Fibroblast of lung (primary cell): ENCODE results near the gene NKX6-2. TPM values are rescaled to one million over a fixed set of nuclear protein-coding genes. Genes with fewer than 3 reads are reported as not detected.

Experiments
- DNase-seq, 2 donors: peaks; one replicate each; pipeline versions ENCODE4 v3.0.0 to v3.0.0-alpha.2; 2010; ENCODE audit warnings: low read depth in 2 of 2
- H2AFZ ChIP-seq: 2 replicates; pipeline ENCODE4 v1.5.1; 2012; ENCODE audit warnings: low read length, control low read depth, inconsistent platforms
- H3K27ac ChIP-seq: 2 replicates; pipeline ENCODE4 v1.5.1; 2011; ENCODE audit warnings: low read length, control low read depth; ENCODE audit not compliant: insufficient read depth
- H3K27me3 ChIP-seq: 2 replicates; pipeline ENCODE4 v1.5.1; 2011; ENCODE audit warnings: mild to moderate bottlenecking, low read length; ENCODE audit not compliant: control insufficient read depth, insufficient read depth
- H3K36me3 ChIP-seq: 2 replicates; pipeline ENCODE4 v1.5.1; 2011; ENCODE audit warnings: low read length; ENCODE audit not compliant: control insufficient read depth, insufficient read depth
- H3K4me1 ChIP-seq: 2 replicates; pipeline ENCODE4 v1.5.1; 2011; ENCODE audit warnings: low read length; ENCODE audit not compliant: control insufficient read depth, insufficient read depth; ENCODE audit errors: extremely low read depth
- H3K4me2 ChIP-seq: 2 replicates; pipeline ENCODE4 v1.5.1; 2011; ENCODE audit warnings: low read length, control low read depth; ENCODE audit not compliant: insufficient read depth; ENCODE audit errors: extremely low read depth
- H3K4me3 ChIP-seq, 4 experiments: fragments of 200-600 bp in 1 of 4; sonication (generic) in 1 of 4; replicated peaks in 1 of 4; 2 replicates each; pipeline ENCODE4 v1.5.1; 2011 to 2016; ENCODE audit warnings: low read length in 4 of 4, low read depth in 3 of 4, mild to moderate bottlenecking in 3 of 4, control low read depth in 2 of 4, inconsistent platforms in 1 of 4, mixed read lengths in 1 of 4; ENCODE audit not compliant: insufficient read depth in 1 of 4; ENCODE audit errors: control extremely low read depth in 1 of 4
- H3K79me2 ChIP-seq: 2 replicates; pipeline ENCODE4 v1.5.1; 2012; ENCODE audit warnings: mild to moderate bottlenecking, low read length, inconsistent platforms; ENCODE audit not compliant: control insufficient read depth, insufficient read depth
- H3K9ac ChIP-seq: 2 replicates; pipeline ENCODE4 v1.5.1; 2011; ENCODE audit warnings: mild to moderate bottlenecking, low read length, control low read depth; ENCODE audit not compliant: insufficient read depth
- H3K9me3 ChIP-seq: 2 replicates; pipeline ENCODE4 v1.5.1; 2012; ENCODE audit warnings: low read depth, low read length; ENCODE audit not compliant: control insufficient read depth, insufficient read depth
- H4K20me1 ChIP-seq: 2 replicates; pipeline ENCODE4 v1.5.1; 2011; ENCODE audit warnings: low read length; ENCODE audit not compliant: control insufficient read depth, insufficient read depth; ENCODE audit errors: extremely low read depth
- EZH2 ChIP-seq: IDR thresholded peaks from 2 replicates; pipeline ENCODE4 v1.5.1; 2012; ENCODE audit warnings: low read length, control low read depth, mild to moderate bottlenecking; ENCODE audit errors: missing control alignments
- polyA plus RNA-seq, 2 donors: library from polyadenylated mRNA; depleted of rRNA in 1 of 2; stranded (reverse) in 1 of 2; unstranded in 1 of 2; fragments of >200 nt; gene quantifications; 2 replicates each; pipeline ENCODE4 v1.2.1, GENCODE V29; 2011 to 2012; ENCODE audit warnings: missing spikeins in 1 of 2
- total RNA-seq: library from RNA; depleted of rRNA; stranded (reverse); fragments of >200 nt; gene quantifications from 2 replicates; pipeline ENCODE4 v1.2.1, GENCODE V29; 2014
- TF ChIP-seq, protein P1 (sequence below), 2 donors: IDR thresholded peaks in 1 of 2; conservative IDR thresholded peaks in 1 of 2; 1 replicate in 1 of 2; 2 replicates in 1 of 2; pipeline ENCODE4 v1.5.1; 2011 to 2012; ENCODE audit warnings: low read length in 2 of 2, control low read depth in 1 of 2, inconsistent platforms in 1 of 2, low read depth in 1 of 2, mild to moderate bottlenecking in 1 of 2

The NKX6-2 gene
- total and polyA plus RNA-seq, 2 donors (not counting 1 experiment from before 2014, with no cell fraction given) = not detected

DNA sequence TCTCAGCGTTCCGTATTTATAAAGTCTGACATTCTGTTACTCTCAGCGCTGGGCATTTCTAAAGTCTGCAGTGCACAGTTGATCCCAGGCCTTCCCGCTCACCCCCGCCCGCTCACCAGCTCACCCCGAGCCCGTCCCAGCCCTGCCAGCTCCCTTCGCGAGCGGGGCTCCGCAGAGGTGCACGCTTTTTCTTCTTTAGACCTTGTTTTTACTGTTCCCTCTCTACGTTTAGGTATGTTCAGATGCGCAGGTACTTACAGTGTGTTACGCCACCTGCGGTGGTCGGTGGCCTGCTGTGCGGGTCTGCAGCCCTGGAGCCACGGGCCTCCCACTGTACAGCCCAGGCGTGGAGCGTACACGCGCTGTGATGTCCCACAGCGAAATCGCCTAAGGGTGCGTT, 28.8 kb downstream of the NKX6-2 start:
- Histone ChIP-seq H3K36me3 (peaks cover 3% of the 10 kb centered on the region), H3K4me3 (no peak overlapping the region), H3K27ac (no peak overlapping the region), H2AFZ (no peak overlapping the region), H3K9ac (no peak overlapping the region), H3K9me3 (no peaks in the 10 kb centered on the region), H4K20me1 (no peaks in the 10 kb centered on the region), H3K27me3 (no peaks in the 10 kb centered on the region), H3K4me2 (no peak overlapping the region), H3K79me2 (no peaks in the 10 kb centered on the region), H3K4me1 (no peaks in the 10 kb centered on the region)
- DNase-seq = no peak
- TF ChIP-seq EZH2 = no peak
- TF ChIP-seq, protein P1, sequence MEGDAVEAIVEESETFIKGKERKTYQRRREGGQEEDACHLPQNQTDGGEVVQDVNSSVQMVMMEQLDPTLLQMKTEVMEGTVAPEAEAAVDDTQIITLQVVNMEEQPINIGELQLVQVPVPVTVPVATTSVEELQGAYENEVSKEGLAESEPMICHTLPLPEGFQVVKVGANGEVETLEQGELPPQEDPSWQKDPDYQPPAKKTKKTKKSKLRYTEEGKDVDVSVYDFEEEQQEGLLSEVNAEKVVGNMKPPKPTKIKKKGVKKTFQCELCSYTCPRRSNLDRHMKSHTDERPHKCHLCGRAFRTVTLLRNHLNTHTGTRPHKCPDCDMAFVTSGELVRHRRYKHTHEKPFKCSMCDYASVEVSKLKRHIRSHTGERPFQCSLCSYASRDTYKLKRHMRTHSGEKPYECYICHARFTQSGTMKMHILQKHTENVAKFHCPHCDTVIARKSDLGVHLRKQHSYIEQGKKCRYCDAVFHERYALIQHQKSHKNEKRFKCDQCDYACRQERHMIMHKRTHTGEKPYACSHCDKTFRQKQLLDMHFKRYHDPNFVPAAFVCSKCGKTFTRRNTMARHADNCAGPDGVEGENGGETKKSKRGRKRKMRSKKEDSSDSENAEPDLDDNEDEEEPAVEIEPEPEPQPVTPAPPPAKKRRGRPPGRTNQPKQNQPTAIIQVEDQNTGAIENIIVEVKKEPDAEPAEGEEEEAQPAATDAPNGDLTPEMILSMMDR (conservative IDR thresholded peaks at IDR 0.05 in 1 of 2, IDR thresholded peaks at IDR 0.05 in 1 of 2; ENCODE audit: low read depth in 1 of 2, low read length in 2 of 2) = no peak

DNA sequence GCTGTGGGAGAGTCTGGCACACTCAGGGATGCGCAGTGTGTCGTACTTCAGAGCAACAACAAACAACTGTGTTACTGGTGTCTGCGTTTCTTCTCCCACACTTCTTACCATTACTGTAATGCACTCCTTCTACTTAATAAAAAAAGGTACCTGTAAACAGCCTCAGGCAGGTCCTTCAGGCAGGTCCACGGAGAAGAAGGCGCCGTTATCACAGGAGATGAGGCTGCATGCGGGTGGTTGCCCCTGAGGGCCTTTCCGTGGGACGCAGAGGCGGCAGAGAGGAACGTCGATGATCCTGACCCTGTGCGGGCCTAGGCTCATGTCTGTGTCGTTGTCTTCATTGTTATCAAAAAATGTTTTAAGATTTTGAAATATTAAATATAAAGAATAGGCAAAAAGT, 29.4 kb downstream of the NKX6-2 start:
- no peak for TF ChIP-seq EZH2
- TF ChIP-seq, protein P1 (conservative IDR thresholded peaks at IDR 0.05 in 1 of 2, IDR thresholded peaks at IDR 0.05 in 1 of 2; ENCODE audit: low read depth in 1 of 2, low read length in 2 of 2) = no peak
- DNase-seq = no peak
- no peak overlapping the region for H3K4me2 ChIP-seq

DNA sequence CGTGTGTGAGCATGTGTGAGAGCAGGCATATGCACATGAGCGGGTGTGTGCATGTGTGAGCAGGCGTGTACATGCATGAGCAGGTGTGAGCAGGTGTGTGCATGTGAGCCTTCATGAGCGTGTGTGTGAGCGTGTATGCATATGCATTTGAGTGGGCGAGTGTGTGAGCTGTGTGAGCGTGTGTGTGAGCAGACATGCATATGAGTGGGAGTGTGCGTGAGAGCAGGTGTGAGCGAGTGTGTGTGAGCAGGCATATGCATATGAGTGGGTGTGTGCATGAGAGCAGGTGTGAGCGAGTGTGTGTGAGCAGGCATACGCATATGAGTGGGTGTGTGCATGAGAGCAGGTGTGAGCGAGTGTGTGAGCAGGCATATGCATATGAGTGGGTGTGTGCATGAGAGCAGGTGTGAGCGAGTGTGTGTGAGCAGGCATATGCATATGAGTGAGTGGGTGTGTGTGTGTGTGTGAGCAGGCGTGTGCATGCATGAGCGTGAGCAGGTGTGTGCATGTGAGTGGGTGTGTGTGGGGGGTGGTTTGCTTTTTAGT, 30.7 kb downstream of the NKX6-2 start:
- H3K4me3 ChIP-seq = no peak overlapping the region
- no peak for DNase-seq
- peaks cover 3% of the 10 kb centered on the region for H3K36me3 ChIP-seq
- TF ChIP-seq, protein P1 (conservative IDR thresholded peaks at IDR 0.05 in 1 of 2, IDR thresholded peaks at IDR 0.05 in 1 of 2; ENCODE audit: low read depth in 1 of 2, low read length in 2 of 2) = no peak
- no peak overlapping the region for H3K9ac ChIP-seq
- H3K4me1 ChIP-seq = no peaks in the 10 kb centered on the region
- no peak overlapping the region for H3K27ac ChIP-seq
- no peak overlapping the region for H2AFZ ChIP-seq
- H3K4me2 ChIP-seq = no peak overlapping the region
- H4K20me1 ChIP-seq = no peaks in the 10 kb centered on the region
- no peaks in the 10 kb centered on the region for H3K79me2 ChIP-seq
- no peaks in the 10 kb centered on the region for H3K27me3 ChIP-seq
- H3K9me3 ChIP-seq = no peaks in the 10 kb centered on the region

More for the DNA sequence above, 29.4 kb downstream of the NKX6-2 start:
- Histone ChIP-seq H3K4me1 (no peaks in the 10 kb centered on the region), H3K9ac (no peak overlapping the region), H3K36me3 (peaks cover 3% of the 10 kb centered on the region), H2AFZ (no peak overlapping the region), H4K20me1 (no peaks in the 10 kb centered on the region), H3K4me3 (no peak overlapping the region), H3K27ac (no peak overlapping the region), H3K27me3 (no peaks in the 10 kb centered on the region), H3K79me2 (no peaks in the 10 kb centered on the region), H3K9me3 (no peaks in the 10 kb centered on the region)
